Fibroblast of skin of left biceps (primary cell): ENCODE measurements around the gene CMTR1.
"Not testable (repeated sequence)": the region's sequence is repeated elsewhere in the genome, so short reads cannot be mapped to it uniquely, and the experiment has no call there.

Source experiments
- DNase-seq, 2 experiments: peaks; one replicate each; pipeline ENCODE4 v3.0.0-alpha.2; 2013; ENCODE audit warnings: low read depth in 2 of 2

The CMTR1 gene

GRCh38 chr6:37492991-37493660 lies 60.1 kb downstream of the CMTR1 start:
- DNase-seq, result no peak

DNA sequence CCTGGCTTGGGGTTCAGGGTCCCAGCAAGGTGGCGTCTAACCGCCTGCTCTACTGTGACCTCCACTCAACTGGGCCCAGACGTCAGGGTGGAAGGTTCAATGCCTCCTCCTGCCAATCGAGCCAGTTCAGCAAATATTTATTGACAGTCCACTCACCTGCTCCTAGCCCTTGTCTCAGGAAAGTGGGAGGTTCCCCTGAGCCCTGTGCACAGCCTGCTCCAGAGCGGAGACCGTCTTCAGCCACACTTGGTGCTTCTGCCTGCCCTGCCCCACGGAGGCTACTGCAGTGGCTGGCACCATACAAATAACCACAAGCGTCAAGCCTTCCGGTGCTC lies 60.6 kb downstream of the CMTR1 start:
- DNase-seq, result no peak

- DNase-seq, result no peak
Measured at GRCh38 chr6:37495244-37495934, 62.4 kb downstream of the CMTR1 start.

- no peak for DNase-seq
Measured at GRCh38 chr6:37496951-37497885, 64.2 kb downstream of the CMTR1 start.

DNA sequence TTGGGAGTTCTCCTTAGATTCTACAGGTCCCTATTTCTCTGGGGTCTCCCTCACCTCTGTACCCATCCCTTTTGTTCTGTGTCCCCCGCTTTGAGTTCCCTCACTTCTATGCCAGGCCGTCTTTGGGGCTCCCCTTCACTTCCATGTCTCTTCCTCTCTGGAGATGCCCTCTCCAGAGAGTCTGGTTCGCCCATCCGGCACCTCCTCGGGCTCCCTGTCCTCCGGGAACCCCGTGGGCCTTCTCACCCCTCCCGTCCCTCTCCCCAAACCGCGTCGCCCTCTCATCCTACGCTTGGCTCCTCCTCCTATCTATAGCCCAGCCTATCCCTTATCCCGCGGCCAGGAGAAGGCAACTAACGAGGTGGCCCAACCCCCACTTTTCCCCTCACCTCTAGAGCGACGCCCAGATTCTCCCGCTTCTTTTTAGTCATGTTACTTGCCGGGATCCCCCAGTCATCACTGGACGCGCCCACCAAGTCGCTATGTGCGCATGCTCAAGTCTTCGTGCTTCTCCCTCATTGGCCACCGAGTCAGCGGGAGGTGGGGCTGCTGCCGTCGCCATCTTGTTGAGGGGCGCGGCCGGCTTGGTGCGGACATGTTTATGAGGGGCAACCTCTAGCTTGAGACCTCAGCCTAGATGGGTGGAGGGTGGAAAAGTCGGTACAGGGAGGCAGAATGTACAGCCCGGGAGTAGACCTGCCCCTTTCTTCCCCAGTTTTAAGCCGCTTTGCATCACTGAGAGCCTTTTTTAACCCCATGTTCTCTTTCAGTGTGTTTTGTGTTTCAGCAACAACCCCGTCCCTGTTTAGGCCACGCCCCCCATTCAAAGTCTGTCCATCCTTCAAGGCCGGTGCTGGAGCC lies 66.6 kb downstream of the CMTR1 start, which contains the start of gene CCDC167:
CCDC167 (minus strand) TSS at position 461 of the 861 bp plus-strand sequence; CDS start at position 431, 30 bp downstream.
- DNase-seq, result peak; percentile 91 to 93

- DNase-seq, result no peak
Measured at GRCh38 chr6:37500294-37500608, 67.2 kb downstream of the CMTR1 start.

- not testable (repeated sequence) for DNase-seq
Measured at GRCh38 chr6:37500904-37501303, 67.9 kb downstream of the CMTR1 start.

GRCh38 chr6:37501632-37502491 lies 68.8 kb downstream of the CMTR1 start:
- DNase-seq, result no peak

GRCh38 chr6:37502703-37503291 lies 69.8 kb downstream of the CMTR1 start:
- DNase-seq, result no peak

GRCh38 chr6:37503309-37503965 lies 70.4 kb downstream of the CMTR1 start:
- no peak for DNase-seq

DNA sequence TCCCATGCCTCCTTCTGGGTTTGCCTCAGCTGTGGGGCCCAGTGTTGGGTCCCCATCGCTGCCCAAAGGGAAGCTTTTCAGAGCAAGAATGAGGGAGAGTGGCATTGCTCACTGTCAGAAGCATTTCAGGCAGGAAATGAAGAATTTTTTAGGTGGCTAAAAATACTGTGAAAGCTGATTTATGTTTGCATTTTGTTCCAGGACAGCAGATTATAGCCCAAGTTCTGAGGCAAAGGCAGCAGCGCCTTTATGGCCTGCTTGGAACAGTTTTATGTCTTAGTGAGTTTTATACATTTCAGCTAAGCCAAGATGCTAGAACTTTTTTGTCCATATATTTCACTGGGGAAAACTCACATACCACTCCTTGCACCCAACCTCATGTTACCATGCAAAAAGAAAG lies 71.0 kb downstream of the CMTR1 start:
- no peak for DNase-seq

DNA sequence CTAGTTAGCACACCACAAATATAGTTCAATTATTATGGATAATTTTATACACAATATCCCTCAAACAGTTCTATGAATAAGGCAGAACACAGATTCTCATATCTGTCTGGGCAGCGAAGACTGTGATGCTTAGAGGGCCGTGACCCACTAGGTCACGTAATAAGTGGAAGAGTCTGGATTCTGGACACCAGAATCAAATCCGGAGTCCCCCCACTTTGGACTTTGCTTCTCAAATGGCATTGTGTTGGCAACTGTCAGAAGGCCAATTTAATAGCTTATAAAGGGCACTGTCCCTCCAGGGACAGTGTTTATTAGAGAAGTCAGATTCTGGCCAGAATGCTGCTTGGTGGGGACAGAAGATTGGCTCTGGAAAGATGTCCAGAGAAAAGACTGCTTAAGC lies 73.5 kb downstream of the CMTR1 start:
- DNase-seq, result no peak

- no peak for DNase-seq
Measured at GRCh38 chr6:37507077-37507476, 74.1 kb downstream of the CMTR1 start.

GRCh38 chr6:37507690-37508421 lies 74.8 kb downstream of the CMTR1 start:
- DNase-seq, result no peak

GRCh38 chr6:37511201-37511600 lies 78.2 kb downstream of the CMTR1 start:
- no peak for DNase-seq

- DNase-seq, result no peak
Measured at GRCh38 chr6:37511910-37512399, 78.9 kb downstream of the CMTR1 start.

DNA sequence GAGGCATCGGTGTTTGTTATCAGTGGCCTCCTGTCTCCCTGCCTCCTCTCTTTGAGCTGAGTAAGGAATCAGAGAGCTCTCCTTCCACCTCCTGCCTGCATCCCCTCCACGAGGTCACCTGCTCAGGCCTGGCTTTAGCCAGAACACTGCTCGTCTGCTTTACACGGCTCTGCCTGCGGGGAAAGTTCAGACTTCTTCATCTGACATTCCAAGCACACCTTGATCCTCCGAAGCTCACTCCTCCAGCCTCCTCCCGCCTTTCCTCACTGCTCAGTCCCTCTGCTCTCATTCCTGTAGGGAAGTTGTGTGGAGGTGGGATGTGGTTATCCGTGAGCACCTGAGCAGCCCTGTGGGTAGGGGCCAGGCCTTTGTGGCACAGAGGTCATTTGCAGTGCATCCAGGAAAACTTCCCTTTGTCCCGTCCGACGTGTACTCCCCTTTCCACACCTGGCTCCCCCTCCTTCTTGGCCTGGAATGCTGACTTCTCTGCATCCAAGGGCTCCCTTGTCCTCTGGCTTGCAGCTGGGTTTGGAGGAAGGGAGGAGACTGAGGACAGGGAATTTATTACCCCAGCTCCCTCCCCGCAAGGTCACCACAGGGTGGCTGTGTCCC lies 79.5 kb downstream of the CMTR1 start:
- DNase-seq, result no peak

DNA sequence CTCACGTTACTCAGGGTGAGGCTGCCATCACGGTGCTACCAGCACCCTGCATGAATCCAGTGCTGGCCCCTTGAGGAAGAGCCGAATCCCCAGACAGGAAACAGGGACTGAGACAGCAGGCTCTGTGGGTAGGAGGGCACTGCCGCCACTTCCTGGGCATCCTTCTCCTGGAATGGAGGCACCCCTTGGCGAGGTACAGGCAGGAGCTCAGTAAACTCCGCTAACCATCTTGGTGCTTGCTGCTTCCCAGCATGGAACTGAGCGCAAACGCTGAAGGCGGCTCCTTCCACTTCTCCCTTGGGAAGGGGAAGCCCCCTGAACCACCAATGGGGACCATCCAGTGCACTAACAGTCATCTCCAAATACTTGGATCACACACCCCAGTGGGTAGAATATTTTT lies 80.1 kb downstream of the CMTR1 start:
- no peak for DNase-seq
